Measurements from ENCODE around the gene SAMD8.

SAMD8 gene

DNA sequence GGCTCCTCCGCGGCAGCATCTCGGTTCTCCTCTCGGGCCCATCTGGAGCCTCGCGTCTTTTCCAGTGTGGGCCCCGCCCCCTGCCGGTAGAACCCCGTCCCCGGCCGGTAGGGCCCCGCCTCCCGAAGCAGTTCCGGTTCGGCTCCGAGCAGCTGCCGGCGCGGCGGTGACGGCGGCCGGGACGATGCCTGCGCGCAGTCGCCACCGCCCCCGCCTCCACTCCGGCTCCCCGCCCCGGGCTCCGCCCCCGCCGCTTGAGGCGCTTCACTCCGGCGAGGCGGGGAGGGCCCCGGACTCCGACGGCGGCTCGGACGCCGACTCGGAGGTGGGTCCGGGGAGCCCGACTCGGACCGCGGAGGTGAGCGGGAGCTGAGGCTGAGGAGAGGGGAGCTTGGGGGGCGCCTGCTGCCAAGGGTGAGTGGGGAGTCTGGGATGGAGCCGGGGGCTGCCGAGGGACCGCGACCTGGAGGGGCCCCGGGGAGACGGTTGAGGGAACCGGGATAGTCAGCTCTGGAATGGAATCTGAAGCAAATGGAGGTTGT is at the start of gene SAMD8:
Gene SAMD8 (plus strand): TSS at position 292 of the 542 bp plus-strand sequence. CDS start 38,873 bp downstream, outside the sequence.
- in situ Hi-C loops (cut with MboI; ENCODE audit: low sequenced_read_pairs): no loop called here

DNA sequence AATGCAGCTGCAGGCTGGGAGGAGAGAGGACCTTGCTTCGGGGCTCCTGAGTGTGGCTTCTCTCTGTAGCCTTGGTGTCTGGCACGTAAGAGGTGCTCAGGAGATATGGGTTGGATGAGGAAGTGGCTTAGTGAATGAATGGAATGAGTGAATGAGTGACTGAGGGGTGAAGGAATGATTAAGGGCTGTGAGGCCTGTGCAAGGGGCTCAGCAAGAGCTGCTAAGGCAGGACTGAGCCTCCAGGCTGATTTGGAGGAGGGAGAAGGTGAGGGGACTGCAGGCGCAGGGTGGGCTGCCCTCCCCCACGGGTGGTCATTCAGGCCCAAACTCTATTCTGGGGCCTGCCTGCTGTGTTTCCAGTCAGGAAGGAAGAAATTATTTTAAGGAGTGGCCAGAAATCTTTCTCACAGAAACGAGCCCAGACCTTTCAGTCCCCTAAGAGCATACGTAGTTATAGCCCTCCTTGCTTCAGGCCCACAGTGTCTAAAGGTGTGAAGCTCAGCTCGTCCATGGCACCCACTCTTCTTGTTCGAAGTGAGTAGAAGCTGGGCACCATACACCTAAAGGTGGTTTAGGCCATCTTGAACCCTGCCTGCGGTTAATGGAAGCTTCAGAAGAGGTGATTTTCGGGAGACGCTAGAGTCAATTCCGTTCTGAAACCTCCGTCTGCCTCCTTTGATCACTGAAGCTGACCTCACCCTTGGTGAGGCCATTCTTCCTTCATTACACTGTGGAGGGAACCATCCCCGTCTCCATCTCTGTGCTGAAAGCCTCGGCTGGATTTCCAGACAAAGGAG is 49.5 kb upstream of the SAMD8 start:
- in situ Hi-C loops (cut with MboI; ENCODE audit: low sequenced_read_pairs): no loop called here

DNA sequence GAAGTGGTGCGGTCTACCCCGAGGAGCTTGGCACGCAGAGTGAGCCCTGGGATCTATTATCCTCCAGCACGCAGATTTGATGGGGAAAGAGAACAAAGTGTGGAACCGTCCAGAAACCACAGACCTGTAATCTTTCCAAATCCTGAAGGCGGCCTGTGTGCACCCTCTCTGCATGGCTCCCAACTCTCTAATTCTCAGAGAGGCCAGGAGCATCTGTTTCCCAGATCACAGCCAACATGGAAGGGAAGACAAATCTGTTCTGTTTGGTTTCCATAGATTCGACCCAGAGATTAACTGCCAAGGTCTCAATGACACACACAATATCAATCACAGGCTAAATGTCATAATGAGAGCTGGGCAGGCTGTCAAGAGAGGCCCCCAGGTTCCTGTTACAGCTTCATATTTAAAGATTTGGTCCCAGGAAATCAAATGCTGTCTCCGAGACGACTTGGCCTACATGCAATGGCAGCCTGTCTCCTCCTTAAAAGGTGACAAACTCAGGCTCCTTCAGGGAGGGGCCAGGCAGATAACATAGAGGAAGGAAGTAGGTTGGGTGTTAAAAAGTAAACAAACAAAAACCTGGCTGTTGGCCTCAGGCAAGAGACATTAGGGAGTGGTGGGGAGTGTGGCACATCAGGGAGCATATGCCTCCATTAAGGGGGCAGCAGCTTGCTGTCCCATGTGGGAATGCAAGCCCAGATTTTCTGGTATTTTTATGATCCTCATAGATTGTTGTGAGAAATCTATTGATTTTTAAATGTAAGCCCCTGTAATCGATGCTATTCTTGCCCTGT is 48.8 kb upstream of the SAMD8 start:
- in situ Hi-C loops (cut with MboI; ENCODE audit: low sequenced_read_pairs): no loop called here

GRCh38 chr10:75063461-75064230 is 47.8 kb upstream of the SAMD8 start:
- in situ Hi-C loops (cut with MboI; ENCODE audit: low sequenced_read_pairs): no loop called here

DNA sequence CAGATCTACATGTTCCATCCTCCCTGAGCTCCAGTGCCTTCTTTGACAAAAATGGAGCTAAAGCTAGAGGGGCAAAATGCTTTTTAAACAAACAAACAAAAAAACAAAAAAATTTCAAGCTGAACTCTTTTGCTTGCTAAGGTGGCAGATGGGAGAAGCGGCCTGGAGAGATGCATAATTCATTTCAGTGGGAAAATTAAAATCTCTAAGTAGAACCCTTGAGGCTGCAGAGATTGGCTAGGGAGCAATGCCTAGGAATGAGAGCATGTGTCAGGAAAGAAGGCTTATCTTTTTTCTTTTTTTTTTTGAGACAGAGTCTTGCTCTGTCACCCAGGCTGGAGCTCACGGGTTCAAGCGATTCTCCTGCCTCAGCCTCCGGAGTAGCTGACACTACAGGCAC is 46.4 kb upstream of the SAMD8 start:
- in situ Hi-C loops (cut with MboI; ENCODE audit: low sequenced_read_pairs): no loop called here

DNA sequence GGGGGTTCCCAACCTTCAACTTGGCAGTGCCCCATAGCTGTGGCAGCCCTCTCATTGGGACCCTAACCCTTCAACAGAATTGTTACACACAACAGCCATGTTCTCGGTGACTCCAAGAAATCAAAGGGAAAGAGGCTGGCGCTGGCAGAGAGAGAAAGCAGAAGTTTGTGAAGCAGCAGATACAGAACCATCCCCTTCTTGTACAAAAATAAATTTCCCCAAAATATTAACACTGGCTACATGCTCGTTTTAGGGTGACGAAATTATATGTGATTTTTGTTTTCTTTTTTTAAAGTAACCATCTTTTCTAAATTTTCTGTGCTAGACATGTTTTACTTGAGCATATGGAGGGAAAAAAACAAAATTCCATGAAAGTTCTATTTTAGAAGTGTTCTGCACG is 45.2 kb upstream of the SAMD8 start:
- in situ Hi-C loops (cut with MboI; ENCODE audit: low sequenced_read_pairs): no loop called here

- in situ Hi-C loops (cut with MboI; ENCODE audit: low sequenced_read_pairs): no loop called here
Measured at GRCh38 chr10:75067272-75067671, 44.2 kb upstream of the SAMD8 start.

DNA sequence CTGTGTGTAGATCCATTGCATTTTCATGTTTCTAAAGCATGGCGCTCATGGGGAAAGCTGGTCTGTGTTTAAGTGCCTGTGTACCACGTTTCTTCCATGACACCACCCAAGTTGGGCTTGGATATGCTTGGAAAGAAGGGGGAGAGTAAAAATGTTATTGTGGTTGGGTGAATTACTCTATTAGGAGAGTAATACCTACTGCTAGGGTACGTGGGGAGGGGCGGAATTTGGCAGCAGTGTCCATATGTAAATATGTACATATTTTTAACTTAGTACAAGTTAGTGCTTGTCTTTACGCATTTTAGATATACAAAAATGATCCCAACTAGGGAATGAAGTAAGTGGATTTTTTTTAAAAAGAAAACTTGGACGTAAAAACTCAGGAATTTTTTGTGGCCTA is 42.9 kb upstream of the SAMD8 start:
- in situ Hi-C loops (cut with MboI; ENCODE audit: low sequenced_read_pairs): no loop called here

DNA sequence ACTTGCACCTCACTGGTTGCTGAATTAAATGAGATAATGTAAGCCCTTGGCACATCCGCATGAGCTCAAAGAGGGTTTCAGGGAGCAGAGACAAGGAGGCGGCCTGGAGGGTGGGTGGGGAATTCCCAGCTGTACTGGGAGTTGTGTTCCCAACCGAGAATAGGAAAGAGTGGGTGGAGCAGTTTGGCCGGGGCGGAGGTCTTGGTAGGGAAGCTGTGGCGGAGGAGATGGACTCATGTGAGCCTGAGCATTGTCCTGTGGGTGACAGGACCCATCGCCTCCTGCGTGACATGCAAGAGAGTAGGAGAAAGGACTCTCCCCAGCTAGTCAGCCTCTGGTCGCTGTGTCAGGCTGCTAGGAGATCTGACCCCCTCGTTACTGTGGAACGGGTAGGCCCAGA is 41.0 kb upstream of the SAMD8 start:
- in situ Hi-C loops (cut with MboI; ENCODE audit: low sequenced_read_pairs): no loop called here

GRCh38 chr10:75070961-75071428 is 40.5 kb upstream of the SAMD8 start:
- in situ Hi-C loops (cut with MboI; ENCODE audit: low sequenced_read_pairs): no loop called here

GRCh38 chr10:75071756-75072155 is 39.7 kb upstream of the SAMD8 start:
- in situ Hi-C loops (cut with MboI; ENCODE audit: low sequenced_read_pairs): no loop called here

DNA sequence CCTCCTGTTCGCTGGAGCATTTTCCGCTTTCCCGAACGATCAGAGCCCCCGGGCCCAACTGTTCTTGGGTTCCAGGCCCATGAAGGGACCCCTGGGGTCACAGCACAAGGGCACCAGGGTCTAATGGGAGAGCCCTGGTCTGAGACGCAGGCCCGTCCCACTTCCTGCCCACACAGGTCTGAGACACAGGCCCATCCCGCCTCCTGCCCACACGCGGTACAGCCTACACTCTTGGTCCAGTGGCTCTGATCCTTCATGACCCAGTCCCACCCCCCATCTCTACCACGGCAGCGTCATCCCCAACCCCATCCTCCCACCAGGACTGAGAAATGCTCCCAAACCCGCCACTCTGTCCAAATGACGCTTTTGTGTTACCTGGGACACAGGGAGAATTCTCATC is 38.7 kb upstream of the SAMD8 start:
- in situ Hi-C loops (cut with MboI; ENCODE audit: low sequenced_read_pairs): no loop called here

DNA sequence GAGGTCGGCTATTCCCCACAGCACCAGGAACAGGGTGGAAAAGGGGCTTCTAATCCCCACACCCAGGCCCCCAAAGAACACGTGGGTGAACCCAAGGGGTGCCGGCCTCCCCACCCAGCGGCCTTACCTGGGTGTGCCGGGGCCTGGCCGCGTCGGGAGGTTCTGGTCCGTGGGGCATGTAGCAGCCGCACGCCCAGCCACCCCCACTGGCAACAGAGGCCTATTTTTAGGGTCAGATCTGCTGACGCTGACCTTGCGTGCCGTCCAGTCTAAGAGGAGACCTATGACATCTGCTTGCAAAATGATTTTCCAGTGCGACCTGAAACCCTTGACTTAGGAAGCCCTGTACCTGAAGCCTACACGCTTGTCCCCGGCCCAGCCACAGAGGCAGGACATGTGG is 38.0 kb upstream of the SAMD8 start:
- in situ Hi-C loops (cut with MboI; ENCODE audit: low sequenced_read_pairs): no loop called here

- in situ Hi-C loops (cut with MboI; ENCODE audit: low sequenced_read_pairs): no loop called here
Measured at GRCh38 chr10:75074711-75075445, 36.6 kb upstream of the SAMD8 start.

DNA sequence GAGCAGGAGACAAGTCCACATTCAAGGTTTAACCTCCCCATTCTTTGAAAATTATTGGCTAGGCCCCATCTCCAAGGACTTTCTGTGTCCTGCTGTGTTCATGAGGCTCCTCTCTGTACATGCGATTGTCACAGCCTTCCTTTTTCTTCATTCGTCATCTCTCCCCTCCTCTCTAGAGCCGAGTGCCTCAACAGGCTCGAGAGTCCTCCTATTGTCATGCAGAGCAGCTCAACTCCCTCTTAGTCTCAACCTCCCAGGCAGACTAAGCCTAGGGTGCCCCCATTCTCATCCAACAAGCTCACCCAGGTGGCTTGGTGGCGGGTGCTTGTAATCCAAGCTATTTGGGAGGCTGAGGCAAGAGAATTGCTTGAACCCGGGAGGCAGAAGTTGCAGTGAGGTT is 35.1 kb upstream of the SAMD8 start:
- in situ Hi-C loops (cut with MboI; ENCODE audit: low sequenced_read_pairs): no loop called here

GRCh38 chr10:75079436-75080083 is 31.9 kb upstream of the SAMD8 start:
- in situ Hi-C loops (cut with MboI; ENCODE audit: low sequenced_read_pairs): no loop called here

GRCh38 chr10:75080554-75080953 is 30.9 kb upstream of the SAMD8 start:
- in situ Hi-C loops (cut with MboI; ENCODE audit: low sequenced_read_pairs): no loop called here

- in situ Hi-C loops (cut with MboI; ENCODE audit: low sequenced_read_pairs): no loop called here
Measured at GRCh38 chr10:75081379-75081778, 30.1 kb upstream of the SAMD8 start.

DNA sequence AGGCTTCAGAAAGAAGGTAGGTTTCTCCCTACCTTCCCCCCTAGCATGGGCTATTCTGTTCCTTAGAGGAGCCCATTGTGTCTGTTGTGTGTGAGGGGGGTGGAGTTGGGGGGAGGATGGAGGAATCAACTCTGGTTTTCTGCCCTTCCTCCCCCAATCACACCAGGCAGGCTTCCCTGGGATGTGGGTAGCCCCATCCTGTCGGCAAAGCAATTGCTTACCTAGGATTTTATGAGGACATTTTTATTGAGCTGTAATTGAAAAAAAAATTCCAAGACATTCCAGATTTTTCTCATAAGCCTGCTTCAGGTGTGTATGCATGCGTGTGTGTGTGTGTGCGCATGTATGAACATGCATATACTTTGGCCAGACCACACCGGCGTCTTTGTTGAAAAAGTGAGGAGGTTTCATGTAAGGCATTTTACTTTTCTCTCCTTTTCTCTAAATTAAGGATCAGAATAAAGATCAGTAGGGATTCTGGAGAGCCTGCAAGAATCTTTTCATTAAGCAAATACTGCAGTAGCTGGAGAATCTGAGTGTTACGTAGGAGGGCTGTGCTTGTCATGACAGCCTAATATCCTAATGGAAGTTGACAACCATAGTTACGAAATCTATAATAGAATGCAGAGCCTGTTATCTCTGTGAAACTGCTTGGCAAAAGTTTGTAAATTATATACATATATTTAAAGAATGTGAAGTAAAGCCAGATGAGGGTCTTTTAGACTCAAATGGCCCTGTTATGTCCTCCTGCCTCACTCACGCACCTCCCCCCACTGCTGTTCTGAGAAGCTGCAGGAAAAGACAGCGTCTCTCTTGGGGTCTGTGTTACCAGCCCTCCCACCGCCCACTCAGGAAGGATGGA is 27.3 kb upstream of the SAMD8 start:
- in situ Hi-C loops (cut with MboI; ENCODE audit: low sequenced_read_pairs): no loop called here
